Activated CD8-positive, alpha-beta memory T cell treated with anti-CD3 and anti-CD28 coated beads, Interleukin-2, amount 50 U/mL, for 24 hours (primary cell): Measurements from ENCODE around the gene POLA2.
A peak's percentile ranks its signal among the peaks of the same experiment; 100 is the strongest.
"Not testable (repeated sequence)": the region's sequence is repeated elsewhere in the genome, so short reads cannot be mapped to it uniquely, and the experiment has no call there.

ENCODE experiments used
- DNase-seq: peaks from one replicate; pipeline ENCODE4 v3.0.0-alpha.2; 2020; ENCODE audit errors: extremely low read depth

The POLA2 gene

DNA sequence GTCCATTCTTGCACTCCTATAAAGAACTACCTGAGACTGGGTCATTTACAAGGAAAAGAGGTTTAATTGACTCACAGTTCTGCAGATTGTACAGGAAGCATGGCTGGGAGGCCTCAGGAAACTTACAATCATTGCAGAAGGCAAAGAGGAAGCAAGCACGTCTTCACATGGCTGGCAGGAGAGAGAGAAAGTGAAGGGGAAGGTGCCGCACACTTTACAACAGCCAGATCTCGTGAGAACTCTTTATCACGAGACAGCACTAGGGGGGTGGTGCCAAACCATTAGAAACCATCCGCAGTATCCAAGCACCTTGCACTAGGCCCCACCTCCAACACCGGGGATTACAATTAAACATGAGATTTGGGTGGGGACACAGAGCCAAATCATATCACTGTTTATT, 19.4 kb upstream of the POLA2 start:
- DNase-seq, result no peak

DNA sequence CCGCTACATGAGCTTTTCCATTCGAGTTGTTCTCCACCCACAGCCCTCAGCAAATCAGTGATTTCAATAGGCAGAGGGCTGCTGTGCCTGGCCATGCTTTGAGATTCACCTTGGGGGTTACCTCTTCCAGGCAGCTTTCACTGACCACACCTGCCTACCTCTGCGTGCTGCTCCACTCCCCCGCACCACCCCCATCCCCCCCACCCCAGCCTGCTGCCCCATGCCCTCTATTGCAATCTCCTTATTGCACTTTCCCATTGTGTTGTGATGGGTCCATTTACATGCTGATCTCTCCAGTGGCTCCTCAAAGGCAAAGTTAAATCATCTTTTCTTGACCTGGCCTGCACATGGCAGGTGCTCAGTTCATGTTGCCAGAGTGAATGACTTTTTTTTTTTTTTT, 18.0 kb upstream of the POLA2 start:
- DNase-seq, result no peak

DNA sequence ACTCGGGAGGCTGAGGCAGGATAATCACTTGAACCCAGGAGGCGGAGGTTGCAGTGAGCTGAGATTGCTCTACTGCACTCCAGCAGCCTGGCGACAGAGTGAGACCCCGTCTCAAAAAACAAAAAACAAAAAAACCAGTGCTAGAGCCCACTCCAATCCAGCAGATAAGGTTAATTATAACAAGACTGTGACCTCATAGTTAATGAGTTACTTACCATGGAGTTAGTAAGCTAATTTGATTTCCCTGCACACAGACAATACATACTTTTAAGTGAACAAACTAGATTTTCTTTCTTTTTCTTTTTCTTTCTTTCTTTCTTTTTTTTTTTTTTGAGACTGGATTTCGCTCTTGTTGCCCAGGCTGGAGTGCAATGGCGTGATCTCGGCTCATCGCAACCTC, 16.7 kb upstream of the POLA2 start:
- DNase-seq, result not testable (repeated sequence)

DNA sequence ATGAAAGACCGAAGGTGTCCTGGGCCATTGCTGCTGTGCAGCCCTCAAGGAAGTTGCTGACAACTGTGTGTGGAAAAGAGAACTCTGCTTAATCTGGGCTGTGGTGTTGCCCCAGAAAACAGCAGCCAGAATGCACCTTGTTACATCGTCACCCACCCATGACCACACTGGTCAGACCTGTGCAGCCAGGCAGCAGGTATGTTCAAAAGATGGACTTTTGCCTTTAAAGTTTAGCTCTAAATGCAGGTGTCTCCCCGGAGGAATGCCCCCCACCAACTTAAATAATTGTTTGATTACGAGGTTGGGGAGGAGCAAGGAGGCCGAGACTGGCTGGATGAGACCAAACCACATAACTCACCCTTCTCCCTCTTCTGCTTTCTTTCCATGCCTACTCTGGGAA, 15.3 kb upstream of the POLA2 start:
- no peak for DNase-seq

DNA sequence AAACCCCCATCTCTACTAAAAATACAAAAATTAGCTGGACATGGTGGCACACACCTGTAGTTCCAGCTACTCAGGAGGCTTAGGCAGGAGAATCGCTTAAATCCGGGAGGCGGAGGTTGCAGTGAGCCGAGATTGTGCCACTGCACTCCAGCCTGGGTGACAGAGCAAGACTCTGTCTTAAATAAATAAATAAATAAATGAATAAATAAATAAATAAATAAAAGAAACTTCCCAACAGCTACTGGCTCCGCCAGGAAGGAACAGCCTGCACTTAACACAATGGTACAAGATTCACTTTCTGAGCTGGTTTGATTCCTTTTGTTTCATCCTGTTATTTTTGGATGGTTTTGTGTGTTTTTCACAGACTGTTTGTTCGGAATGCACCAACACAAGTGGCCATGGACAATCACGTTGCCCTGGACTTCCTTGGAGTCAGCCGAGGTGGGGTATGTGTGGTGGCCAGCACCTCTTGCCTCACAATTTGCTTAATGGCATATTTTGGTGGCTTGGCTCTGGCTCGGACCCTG, 13.5 kb upstream of the POLA2 start:
- not testable (repeated sequence) for DNase-seq

DNA sequence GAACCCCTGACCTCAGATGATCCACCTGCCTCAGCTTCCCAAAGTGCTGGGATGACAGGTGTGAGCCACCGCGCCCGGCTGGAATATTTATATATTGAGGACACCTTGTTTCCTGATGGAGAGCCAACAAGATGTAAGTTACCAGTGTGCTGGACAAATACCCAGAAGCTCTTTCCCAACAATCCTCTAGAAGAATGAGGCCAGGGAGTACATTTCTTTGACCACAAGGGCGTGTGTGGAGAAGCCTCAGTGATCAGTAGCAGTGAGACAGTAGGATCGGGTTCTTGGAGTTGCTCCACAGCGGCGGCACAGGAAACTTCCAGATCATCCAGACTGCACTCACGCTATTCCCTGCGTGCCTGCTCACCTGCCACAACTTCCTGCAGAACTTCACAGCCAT, 10.3 kb upstream of the POLA2 start:
- DNase-seq, result no peak

DNA sequence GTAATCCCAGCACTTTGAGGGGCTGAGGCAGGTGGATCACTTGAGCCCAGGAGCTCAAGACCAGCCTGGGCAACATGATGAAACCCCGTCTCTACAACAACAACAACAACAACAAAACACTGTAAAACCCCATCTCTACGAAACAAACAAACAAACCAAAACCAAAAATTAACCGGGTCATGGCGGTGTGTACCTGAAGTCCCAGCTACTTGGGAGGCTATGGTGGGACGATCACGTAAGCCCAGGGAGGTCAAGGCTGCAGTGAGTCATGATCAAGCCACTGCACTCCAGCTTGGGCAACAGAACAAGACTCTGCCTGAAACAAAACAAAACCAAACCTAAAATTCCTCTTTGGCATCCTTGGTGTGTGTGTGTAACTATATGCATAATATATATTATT, 7.0 kb upstream of the POLA2 start:
- DNase-seq, result no peak

DNA sequence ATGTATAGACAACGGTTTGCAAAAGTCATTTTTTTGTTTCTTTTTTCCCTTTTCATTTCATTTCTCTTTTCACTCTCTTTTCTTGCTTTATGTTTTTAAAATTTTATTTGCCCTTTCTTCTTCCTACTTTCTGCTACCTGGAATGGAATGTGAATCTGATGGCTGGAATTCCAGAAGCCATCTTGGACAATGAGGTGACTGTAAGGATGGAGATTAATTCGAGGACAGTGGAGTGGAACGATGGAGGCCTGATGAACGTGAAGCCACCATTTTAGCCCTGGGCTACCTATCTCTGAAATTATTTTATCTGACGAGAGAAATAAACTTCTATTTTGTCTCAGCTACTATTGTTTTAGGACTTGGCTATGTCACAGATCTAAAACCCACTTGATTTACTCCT, 2.8 kb upstream of the POLA2 start:
- no peak for DNase-seq

DNA sequence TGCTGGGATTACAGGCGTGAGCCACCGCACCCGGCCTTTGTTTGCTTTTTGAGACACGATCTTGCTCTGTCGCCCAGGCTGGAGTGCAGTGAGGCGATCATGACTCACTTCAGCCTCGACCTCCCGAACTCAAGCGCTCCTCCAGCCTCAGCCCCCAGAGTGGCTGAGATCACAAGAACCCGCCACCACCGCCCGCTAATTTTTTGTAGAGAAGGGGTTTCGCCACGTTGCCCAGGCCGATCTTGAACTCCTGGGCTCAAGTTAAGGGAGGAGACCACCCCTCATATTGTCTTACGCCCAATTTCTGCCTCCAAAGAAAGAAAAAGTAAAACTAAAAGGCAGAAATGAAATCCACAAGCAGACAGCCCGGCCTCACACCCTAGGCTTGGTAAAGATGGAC, 1.5 kb upstream of the POLA2 start:
- no peak for DNase-seq

DNA sequence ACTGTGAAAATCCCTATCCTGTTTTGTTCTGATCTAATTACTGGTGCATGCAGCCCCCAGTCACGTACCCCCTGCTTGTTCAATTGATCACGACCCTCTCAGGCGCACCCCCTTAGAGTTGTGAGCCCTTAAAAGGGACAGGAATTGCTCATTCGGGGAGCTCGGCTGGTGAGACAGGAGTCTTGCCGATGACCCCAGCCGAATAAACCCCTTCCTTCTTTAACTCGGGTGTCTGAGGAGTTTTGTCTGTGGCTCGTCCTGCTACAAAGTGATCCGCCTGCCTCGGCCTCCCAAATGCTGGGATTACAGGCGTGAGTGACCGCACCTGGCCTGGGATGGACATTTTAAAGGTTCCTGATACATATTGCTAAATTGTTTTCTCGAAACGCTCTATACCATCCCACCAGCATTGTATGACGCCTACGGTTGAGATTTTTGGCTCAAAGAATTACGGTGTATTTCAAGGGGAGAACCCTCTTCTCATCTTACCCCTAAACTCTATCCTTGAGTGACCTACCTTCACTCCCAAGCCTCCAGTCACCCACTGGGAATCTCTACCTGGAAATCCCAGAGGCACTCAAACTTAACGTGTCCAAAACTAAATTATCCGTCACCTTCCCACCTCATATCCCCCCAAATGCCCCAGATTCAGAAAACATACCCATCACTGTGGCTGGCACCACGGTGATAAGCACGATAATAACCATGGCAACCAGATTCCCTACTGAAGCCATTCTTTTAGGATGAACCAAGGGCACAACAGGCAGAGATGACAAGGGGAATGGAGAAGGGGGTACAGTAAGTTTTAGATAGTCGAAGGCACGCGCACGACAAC, 789 bp upstream of the POLA2 start:
- no peak for DNase-seq

DNA sequence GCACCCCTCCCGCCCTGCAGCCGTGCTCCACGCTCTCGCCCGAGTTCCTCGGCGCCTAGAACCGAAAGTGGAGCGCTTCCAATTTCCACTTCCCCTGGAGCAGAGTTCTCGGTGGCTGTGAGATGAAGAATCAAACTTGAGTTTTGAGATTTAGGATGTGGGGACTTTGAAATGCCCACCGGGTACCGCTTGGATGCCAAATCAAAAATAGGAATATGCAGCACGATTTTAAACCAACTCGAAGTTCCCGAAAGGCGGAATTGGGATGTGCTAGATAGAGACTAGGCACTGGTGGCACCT, 569 bp downstream of the POLA2 start:
- DNase-seq, result no peak

DNA sequence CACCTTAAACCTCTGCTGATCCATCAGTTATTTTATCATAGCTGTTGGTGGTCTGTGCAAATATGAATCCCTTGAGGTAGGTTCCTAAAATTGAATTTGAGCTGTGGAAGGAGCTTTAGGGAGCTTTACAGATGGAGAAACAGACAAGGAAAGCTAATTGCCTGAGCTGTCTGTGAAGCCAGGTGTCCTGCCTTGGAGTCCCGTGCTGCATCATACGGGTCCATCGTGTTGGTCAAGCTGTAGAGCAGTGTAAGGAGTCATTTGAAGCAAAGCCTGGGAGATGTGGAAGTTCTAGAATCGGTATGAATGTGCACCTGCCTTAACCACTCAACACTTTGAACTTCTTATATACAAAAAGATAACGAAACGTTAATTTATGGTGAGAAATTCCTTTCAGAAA, 1.0 kb downstream of the POLA2 start:
- DNase-seq, result no peak

DNA sequence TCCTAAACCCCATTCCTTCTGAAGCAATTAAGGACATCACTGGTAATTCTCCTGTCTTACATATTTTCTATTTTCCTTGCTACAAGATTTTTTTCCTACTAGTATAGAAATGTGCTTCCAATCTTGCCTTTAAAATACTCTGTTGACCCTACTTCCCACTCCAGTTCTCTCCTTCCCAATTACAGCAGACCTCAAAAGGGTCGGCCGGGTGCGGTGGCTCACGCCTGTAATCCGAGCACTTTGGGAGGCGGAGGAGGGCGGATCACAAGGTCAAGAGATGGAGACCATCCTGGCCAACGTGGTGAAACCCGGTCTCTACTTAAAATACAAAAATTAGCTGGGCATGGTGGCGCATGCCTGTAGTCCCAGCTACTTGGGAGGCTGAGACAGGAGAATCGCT, 3.0 kb downstream of the POLA2 start:
- not testable (repeated sequence) for DNase-seq

DNA sequence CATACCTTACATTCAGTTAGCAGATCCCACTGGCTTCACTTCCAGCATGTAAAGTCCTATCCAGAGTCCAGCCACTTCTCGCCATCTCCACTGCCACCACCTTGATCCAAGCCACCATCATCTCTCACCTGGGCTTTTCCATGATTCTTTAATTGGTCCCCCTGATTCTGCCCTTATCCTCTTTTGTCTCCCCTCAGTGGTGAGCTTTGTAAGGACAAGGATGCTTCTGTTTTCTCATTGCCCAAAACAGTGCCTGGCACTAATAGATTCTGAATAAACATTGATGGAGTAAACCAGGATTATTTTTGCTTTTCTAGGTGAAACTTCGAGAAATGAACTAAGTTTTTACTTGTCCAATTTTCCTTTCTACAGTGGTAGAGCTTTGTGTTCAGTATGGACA, 4.4 kb downstream of the POLA2 start:
- no peak for DNase-seq

DNA sequence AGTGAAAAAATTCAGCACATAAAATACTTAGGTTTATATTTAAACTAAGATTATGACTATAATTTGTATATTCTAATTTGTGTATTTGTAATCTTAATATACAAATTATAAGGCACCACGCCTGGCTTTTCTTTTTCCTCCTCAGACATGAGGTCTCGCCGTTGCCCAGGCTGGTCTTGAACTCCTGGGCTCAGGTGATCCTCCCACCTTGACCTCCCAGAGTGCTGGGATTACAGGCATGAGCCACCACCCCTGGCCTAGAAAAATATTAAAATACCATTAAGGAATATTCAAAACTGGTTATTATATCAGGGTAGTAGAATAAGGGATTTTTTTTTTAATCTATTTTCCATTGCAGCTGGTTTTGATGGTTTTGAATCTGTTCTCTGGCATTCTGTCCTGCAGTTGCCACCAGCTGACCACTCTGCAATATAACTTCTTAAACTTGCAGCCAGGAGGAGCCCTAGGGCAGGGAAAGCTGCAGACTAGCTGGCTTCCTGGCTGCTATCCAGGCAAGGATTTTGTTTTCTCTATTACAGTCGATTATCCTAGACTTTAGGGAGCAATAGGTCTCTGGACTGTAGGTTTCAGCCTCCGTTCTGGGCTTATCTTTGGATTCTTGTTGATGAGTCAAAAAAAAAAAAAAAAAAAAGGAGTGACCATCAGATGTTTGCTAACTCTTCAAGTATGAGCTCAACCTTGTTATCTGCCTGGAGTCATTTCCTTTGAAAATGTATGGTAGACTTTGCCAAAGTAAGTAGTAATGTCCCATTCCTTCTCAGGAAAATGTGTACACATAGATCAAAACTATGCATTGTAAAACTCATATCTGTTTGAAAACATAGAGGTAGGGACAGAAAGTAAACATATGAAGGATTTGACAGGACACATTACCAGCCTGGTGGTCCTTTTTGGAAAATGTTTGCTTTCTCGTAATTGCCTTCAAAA, 13.2 kb downstream of the POLA2 start:
- DNase-seq, result no peak

DNA sequence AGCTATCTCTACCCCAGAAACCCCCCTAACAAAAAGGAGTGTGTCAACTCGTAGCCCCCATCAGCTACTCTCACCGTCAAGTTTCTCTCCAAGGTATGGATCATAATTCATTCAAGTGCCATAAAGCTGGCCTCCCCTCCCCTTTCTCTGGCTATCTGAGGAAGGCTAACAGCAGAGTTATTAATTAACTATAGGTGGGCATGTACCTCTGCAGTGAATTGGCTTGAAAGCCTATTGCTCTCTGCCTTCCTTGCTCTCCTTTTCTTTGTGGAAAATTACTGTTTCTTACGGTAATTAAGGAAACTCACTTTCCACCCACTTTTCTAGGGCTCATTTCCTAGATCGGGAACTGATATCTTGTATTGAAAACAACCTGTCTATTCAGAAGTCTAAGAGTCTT, 14.1 kb downstream of the POLA2 start:
- no peak for DNase-seq

DNA sequence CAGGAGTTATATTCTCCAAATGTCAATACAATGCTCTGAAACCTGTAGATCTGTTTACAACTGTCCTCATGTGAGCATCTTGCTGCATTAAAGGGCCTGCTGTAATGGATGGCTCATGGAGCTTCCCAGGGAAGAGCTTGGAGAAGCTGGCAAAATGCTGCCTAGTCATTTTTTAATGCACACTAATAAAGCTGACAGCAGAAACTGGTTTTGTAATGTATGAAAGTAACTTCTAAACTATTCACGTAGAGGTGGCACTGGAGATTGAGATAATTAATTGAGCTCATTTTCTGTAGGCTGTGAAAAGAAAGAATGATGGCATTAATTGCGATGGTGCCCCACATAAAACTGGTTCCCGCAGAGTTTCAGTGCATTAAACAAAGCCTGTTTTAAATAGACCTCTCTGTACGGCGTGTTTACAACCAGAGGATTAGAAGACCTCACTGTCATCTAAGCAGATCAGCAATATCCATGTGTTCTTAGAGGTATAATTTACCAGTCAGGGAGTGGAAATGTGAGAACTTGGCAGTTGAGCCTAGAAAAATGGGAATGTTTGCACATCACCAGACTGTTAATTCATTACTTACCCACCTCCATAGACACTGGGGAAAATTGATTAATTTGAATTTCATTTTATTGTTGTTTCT, 16.0 kb downstream of the POLA2 start:
- DNase-seq, result no peak

DNA sequence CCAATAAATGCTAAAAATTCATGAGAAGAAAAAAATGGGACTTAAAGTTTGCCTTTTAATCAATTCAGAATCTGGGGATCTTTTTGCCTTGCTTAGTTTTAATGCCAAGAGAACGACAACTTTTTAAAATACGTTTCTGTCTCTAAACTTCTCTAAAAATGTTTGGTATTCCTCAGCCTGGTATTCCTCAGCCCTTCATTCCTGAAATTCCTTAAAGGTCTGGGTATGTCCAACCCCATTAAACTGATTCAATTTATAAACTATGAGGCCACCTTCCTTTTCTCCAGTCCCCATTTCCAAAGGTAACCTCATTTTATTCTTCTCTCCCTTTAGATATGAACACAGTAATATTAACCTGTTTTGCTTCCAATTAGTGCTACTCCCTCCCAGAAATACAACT, 16.6 kb downstream of the POLA2 start:
- DNase-seq, result no peak

DNA sequence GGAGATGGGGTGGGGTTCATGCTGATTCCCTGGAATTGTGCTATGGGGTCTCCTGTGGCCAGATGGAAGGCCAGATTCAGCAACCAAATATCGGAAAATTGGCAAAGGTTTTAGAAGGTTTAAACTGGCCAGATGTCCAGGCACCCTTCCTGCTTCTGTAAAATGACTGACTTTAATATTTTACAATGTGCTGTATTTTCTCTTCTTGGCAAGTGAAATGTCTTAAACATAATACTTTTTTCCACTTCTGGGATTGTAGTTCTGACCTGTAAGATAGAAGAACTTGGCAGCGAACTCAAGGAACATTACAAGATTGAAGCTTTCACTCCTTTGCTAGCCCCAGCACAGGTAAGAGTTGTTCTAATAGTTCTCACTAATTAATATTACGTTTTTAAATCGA, 17.5 kb downstream of the POLA2 start:
- no peak for DNase-seq

DNA sequence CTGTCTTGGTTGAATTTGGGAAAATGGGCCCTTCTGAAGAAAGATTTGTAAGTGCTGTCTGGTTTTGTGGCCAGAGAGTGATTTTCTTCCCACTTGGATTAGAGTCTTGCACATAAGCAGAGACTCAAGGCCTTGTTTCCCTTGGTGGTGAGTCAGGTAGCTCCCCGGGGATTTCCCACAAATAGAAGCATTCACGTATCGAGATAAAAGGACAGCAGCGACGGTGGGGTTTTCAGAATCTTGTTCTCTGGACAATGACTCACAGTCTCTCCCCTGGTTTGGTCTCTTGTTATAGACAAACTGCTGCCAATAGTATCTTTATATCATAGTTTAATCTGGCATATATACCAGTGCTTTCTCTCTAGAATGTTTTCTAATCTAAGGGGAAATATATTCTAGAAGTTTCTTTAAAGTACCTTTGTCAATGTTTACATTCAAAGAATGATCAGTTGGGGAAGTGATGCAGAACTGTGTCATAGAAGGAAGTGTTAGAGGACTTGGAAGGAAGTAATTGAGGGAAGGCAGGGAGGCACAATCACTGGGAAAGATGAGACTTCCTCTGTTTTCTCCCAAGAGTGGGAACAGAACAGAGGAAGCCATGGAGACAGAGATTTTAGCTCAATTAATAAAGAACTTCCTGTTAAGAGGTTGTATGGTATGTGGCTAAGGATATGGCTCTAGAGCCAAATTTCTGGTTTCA, 18.1 kb downstream of the POLA2 start:
- peak; percentile 24 for DNase-seq

DNA sequence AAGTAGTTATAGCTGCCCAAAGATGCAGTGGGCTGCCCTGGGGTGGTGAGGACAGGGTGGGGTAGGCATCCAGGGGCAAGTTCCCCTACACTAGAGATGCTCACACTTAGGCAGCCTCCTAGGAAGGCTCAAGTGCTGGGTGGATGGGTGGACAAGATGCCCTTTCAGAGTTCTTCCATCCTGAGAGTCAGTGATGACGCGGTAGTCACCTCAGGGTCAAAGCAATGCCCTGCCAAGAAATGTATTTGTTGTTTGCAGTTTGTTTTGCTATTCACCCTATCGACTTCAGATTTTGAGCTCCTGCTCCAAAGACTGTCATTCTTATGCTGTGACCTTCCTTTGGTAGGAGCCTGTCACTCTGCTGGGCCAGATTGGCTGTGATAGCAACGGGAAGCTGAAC, 18.9 kb downstream of the POLA2 start:
- no peak for DNase-seq

DNA sequence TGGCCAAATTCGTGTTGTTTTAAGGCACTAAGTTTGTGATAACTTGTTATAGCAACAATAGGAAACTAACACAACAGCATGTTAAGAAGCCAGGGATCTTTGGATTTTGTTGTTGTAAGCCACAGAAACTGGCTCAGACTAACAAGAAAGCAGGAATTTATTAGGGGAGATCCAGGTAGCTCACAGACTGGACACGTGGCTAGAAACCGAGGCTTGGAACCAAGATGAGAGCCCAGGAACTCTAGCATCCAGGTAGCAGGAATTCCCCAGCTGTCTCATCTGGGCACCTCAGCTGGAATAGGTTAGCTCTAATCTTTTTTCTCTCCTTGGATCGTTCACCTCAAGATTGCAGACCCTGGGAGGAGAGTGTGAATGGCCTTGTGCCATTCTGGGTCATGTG, 24.9 kb downstream of the POLA2 start:
- DNase-seq, result no peak
